CD8-positive, alpha-beta memory T cell (primary cell): ENCODE results near the gene ANXA7. TPM values are rescaled to one million over a fixed set of nuclear protein-coding genes. Genes with fewer than 3 reads are reported as not detected.

ENCODE experiments used
- CTCF ChIA-PET: fragments of 350-600 bp; sonication (Branson Sonifier 250); formaldehyde crosslinking; loops from one replicate; lab custom pipeline; 2021; ENCODE audit warnings: antibody characterized with exemption; lab: Charles Lee
- POLR2A ChIA-PET: fragments of 350-600 bp; sonication (Branson Sonifier 250); formaldehyde crosslinking; loops from one replicate; lab custom pipeline; 2021; ENCODE audit warnings: antibody characterized with exemption; lab: Charles Lee
- DNase-seq, 5 donors: peaks; one replicate each; pipeline versions ENCODE4 v3.0.0 to v3.0.0-alpha.2; 2020 to 2022; ENCODE audit warnings: mixed read lengths in 1 of 5
- H3K27ac ChIP-seq: one replicate; pipeline ENCODE4 v1.7.0; 2013; ENCODE audit warnings: low read depth, mild to moderate bottlenecking, low read length, moderate library complexity
- H3K27me3 ChIP-seq: 2 replicates; pipeline ENCODE4 v1.7.0; 2013; ENCODE audit warnings: low read length, mild to moderate bottlenecking; ENCODE audit not compliant: insufficient read depth, poor library complexity, severe bottlenecking
- H3K36me3 ChIP-seq: 2 replicates; pipeline ENCODE4 v1.7.0; 2013; ENCODE audit warnings: mild to moderate bottlenecking, low read length, moderate library complexity; ENCODE audit not compliant: insufficient read depth
- H3K4me1 ChIP-seq: 2 replicates; pipeline ENCODE4 v1.7.0; 2013; ENCODE audit warnings: mild to moderate bottlenecking, low read length, moderate library complexity; ENCODE audit not compliant: insufficient read depth
- H3K4me3 ChIP-seq: 2 replicates; pipeline ENCODE4 v1.7.0; 2013; ENCODE audit warnings: mild to moderate bottlenecking, low read length
- H3K9me3 ChIP-seq: 2 replicates; pipeline ENCODE4 v1.7.0; 2013; ENCODE audit warnings: mild to moderate bottlenecking, low read length
- H3K27ac Mint-ChIP-seq, 8 donors: one replicate each; pipeline ENCODE4 v1.8.0; 2020 to 2021; ENCODE audit warnings: mixed read lengths in 8 of 8, mild to moderate bottlenecking in 6 of 8, inconsistent platforms in 3 of 8, moderate library complexity in 3 of 8
- H3K27me3 Mint-ChIP-seq, 2 donors: one replicate each; pipeline ENCODE4 v1.8.0; 2020 to 2021; ENCODE audit warnings: mixed read lengths in 2 of 2, mild to moderate bottlenecking in 1 of 2, moderate library complexity in 1 of 2
- H3K36me3 Mint-ChIP-seq, 3 donors: one replicate each; pipeline ENCODE4 v1.8.0; 2020 to 2021; ENCODE audit warnings: mixed read lengths in 3 of 3, inconsistent platforms in 1 of 3, mild to moderate bottlenecking in 1 of 3
- H3K4me1 Mint-ChIP-seq, 3 donors: one replicate each; pipeline ENCODE4 v1.8.0; 2020 to 2021; ENCODE audit warnings: mixed read lengths in 3 of 3, inconsistent platforms in 1 of 3, mild to moderate bottlenecking in 1 of 3
- H3K4me3 Mint-ChIP-seq, 7 donors: one replicate each; pipeline ENCODE4 v1.8.0; 2020 to 2021; ENCODE audit warnings: mixed read lengths in 7 of 7, mild to moderate bottlenecking in 6 of 7, moderate library complexity in 4 of 7, inconsistent platforms in 2 of 7
- H3K9me3 Mint-ChIP-seq, 5 donors: one replicate each; pipeline ENCODE4 v1.8.0; 2020 to 2022; ENCODE audit warnings: mixed read lengths in 5 of 5, mild to moderate bottlenecking in 3 of 5, moderate library complexity in 2 of 5, inconsistent platforms in 1 of 5
- polyA plus RNA-seq: library from polyadenylated mRNA; unstranded; fragments of 300-500 nt; fragmentation: Illumina TruSeq; gene quantifications from one replicate; pipeline ENCODE4 v1.2.3, GENCODE V29; 2021
- total RNA-seq, 2 experiments: library from RNA; stranded (reverse); gene quantifications; one replicate each; pipeline ENCODE4 v1.2.3, GENCODE V29; 2021

Gene ANXA7
- total and polyA plus RNA-seq, 3 experiments from 2014 or later, result 151 to 188 (median 154) TPM

DNA sequence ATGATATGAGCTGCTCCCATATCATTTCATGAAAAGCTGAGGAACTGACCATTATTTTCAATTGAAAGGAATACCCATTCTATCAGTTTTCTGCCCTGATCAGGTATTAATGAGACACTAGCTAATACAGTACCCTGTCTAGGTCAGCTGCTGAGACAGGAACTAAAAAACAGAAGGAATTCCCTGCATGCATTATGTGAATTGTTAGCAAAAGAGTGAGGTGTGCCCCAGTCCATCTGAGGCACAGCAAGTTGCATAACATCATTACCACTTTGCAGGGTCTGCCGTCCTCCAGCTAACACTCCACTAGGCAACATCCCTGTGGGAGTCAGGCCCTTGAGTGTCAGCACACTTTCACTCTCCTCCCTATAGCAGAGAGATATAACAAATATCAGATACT is 30.6 kb upstream of the ANXA7 start:
- H3K4me3 ChIP-seq, result no peak overlapping the region
- H3K27ac Mint-ChIP-seq, result peak overlapping the region in 2 of 8 donors; percentile 10 to 14
- no peaks in the 10 kb centered on the region for H3K27me3 Mint-ChIP-seq
- CTCF ChIA-PET, result no interaction called here
- H3K4me1 ChIP-seq, result no peaks in the 10 kb centered on the region
- no peak overlapping the region for H3K4me3 Mint-ChIP-seq
- H3K27me3 ChIP-seq, result no peaks in the 10 kb centered on the region
- peaks cover 3 to 66% (median 27%) of the 10 kb centered on the region in 3 donors for H3K36me3 Mint-ChIP-seq
- peaks cover 5% of the 10 kb centered on the region for H3K36me3 ChIP-seq
- POLR2A ChIA-PET, result no interaction called here
- H3K9me3 Mint-ChIP-seq, result no peaks in the 10 kb centered on the region
- H3K27ac ChIP-seq, result no peak overlapping the region
- H3K4me1 Mint-ChIP-seq, result peaks cover 5 to 19% (median 9%) of the 10 kb centered on the region in 3 donors
- no peak for DNase-seq
- H3K9me3 ChIP-seq, result no peaks in the 10 kb centered on the region

- no peaks in the 10 kb centered on the region for H3K27me3 Mint-ChIP-seq
- no peak for DNase-seq
- Histone ChIP-seq H3K9me3 (no peaks in the 10 kb centered on the region), H3K4me1 (no peaks in the 10 kb centered on the region), H3K27me3 (no peaks in the 10 kb centered on the region), H3K4me3 (no peak overlapping the region), H3K36me3 (peaks cover 11% of the 10 kb centered on the region), H3K27ac (no peak overlapping the region)
- POLR2A ChIA-PET, result no interaction called here
- CTCF ChIA-PET, result no interaction called here
- peaks cover 0 to 59% (median 18%) of the 10 kb centered on the region in 3 donors for H3K36me3 Mint-ChIP-seq
- no peak overlapping the region for H3K4me3 Mint-ChIP-seq
- peak overlapping the region in 4 of 8 donors; percentile 59 to 84 (median 66) for H3K27ac Mint-ChIP-seq
- H3K9me3 Mint-ChIP-seq, result no peaks in the 10 kb centered on the region
- peaks cover 4 to 17% (median 5%) of the 10 kb centered on the region in 3 donors for H3K4me1 Mint-ChIP-seq
Observed at GRCh38 chr10:73439605-73440312, 25.9 kb upstream of the ANXA7 start.

DNA sequence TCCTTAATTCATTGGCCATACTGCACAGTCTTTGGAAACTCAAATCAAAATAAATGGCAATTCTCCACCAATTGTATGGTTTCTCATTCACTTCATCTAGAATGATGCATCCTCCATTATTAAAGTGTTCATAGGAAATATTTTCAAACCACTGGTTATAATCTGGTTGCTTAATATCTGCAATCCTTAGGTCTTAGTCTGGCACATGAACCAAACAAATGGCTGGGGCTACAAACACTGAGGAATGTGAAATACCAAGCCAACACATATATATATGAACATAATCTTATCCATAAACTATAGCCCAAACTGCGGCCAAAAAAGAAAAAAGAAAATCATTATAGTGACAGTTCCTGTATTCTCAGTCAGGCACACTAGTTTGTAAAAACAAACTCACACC is 25.2 kb upstream of the ANXA7 start:
- no peak for DNase-seq
- CTCF ChIA-PET, result no interaction called here
- POLR2A ChIA-PET, result no interaction called here
- H3K9me3 Mint-ChIP-seq, result no peaks in the 10 kb centered on the region
- H3K36me3 Mint-ChIP-seq, result peaks cover 0 to 55% (median 14%) of the 10 kb centered on the region in 3 donors
- Histone ChIP-seq H3K9me3 (no peaks in the 10 kb centered on the region), H3K4me1 (no peaks in the 10 kb centered on the region), H3K27ac (no peak overlapping the region), H3K27me3 (no peaks in the 10 kb centered on the region), H3K36me3 (peaks cover 11% of the 10 kb centered on the region), H3K4me3 (no peak overlapping the region)
- H3K27ac Mint-ChIP-seq, result no peak overlapping the region
- H3K4me3 Mint-ChIP-seq, result no peak overlapping the region
- H3K27me3 Mint-ChIP-seq, result no peaks in the 10 kb centered on the region
- H3K4me1 Mint-ChIP-seq, result peaks cover 4 to 13% (median 5%) of the 10 kb centered on the region in 3 donors

- POLR2A ChIA-PET, result no interaction called here
- peaks cover 9% of the 10 kb centered on the region for H3K4me1 ChIP-seq
- peaks cover 11% of the 10 kb centered on the region for H3K36me3 ChIP-seq
- peak within 1 kb of the TSS in 1 of 7 donors; percentile 17 for H3K4me3 Mint-ChIP-seq
- H3K27me3 ChIP-seq, result no peaks in the 10 kb centered on the region
- no peak for DNase-seq
- peaks cover 0 to 29% (median 3%) of the 10 kb centered on the region in 3 donors for H3K36me3 Mint-ChIP-seq
- H3K4me1 Mint-ChIP-seq, result peaks cover 3 to 12% (median 10%) of the 10 kb centered on the region in 3 donors
- no peak within 1 kb of the TSS for H3K4me3 ChIP-seq
- H3K9me3 Mint-ChIP-seq, result no peaks in the 10 kb centered on the region
- H3K9me3 ChIP-seq, result no peaks in the 10 kb centered on the region
- peak within 1 kb of the TSS in 7 of 8 donors; percentile 21 to 86 (median 69) for H3K27ac Mint-ChIP-seq
- no peaks in the 10 kb centered on the region for H3K27me3 Mint-ChIP-seq
- H3K27ac ChIP-seq, result no peak within 1 kb of the TSS
- CTCF ChIA-PET, result no interaction called here
Observed at GRCh38 chr10:73433538-73433867, 19.6 kb upstream of the ANXA7 start, which contains the start of gene MSS51. Gene MSS51, minus strand, starts transcription at chr10:73433561. Its CDS starts 5,277 bp downstream, at chr10:73428284.

GRCh38 chr10:73432646-73433537 is 19.0 kb upstream of the ANXA7 start:
- ChIA-PET CTCF (no interaction called here), POLR2A (interaction anchor here (1.0 kb wide), 1 partner anchor 18 kb away, joined by 4 read pairs; no protein-coding TSS in a partner anchor)
- H3K4me3 Mint-ChIP-seq, result no peak overlapping the region
- Histone ChIP-seq H3K4me3 (no peak overlapping the region), H3K9me3 (no peaks in the 10 kb centered on the region), H3K27me3 (no peaks in the 10 kb centered on the region), H3K36me3 (peaks cover 12% of the 10 kb centered on the region), H3K27ac (no peak overlapping the region), H3K4me1 (peaks cover 9% of the 10 kb centered on the region)
- peak overlapping the region in 7 of 8 donors; percentile 14 to 80 (median 54) for H3K27ac Mint-ChIP-seq
- H3K27me3 Mint-ChIP-seq, result no peaks in the 10 kb centered on the region
- peaks cover 3 to 12% (median 10%) of the 10 kb centered on the region in 3 donors for H3K4me1 Mint-ChIP-seq
- no peak for DNase-seq
- H3K36me3 Mint-ChIP-seq, result peaks cover 0 to 28% (median 4%) of the 10 kb centered on the region in 3 donors
- H3K9me3 Mint-ChIP-seq, result no peaks in the 10 kb centered on the region

DNA sequence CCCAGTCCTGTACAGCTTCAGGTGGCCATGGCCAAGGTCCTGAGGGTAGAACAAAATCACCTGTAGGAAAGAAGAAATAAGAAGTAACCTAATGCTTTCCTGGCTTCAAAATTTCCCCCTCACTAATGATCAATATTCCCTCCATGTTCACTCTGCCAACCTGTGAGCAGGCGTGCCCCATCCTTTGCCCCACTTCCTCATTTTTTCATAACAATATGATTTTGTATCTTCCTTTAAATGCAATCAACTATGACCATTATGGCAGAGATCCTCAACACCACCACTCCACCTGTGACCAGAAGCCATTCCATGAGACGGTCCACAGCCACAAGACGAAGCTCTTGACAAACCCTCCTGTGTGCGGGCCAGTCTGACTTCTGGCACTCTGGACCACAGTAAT is 12.5 kb upstream of the ANXA7 start:
- no peaks in the 10 kb centered on the region for H3K9me3 ChIP-seq
- H3K36me3 ChIP-seq, result peaks cover 10% of the 10 kb centered on the region
- no peaks in the 10 kb centered on the region for H3K9me3 Mint-ChIP-seq
- H3K27me3 Mint-ChIP-seq, result peaks cover 0 to 1% of the 10 kb centered on the region in 2 donors
- H3K27me3 ChIP-seq, result no peaks in the 10 kb centered on the region
- DNase-seq, result no peak
- H3K4me3 ChIP-seq, result no peak overlapping the region
- H3K27ac ChIP-seq, result no peak overlapping the region
- POLR2A ChIA-PET, result interaction anchor here (0.6 kb wide), 1 partner anchor 14 kb away, joined by 4 read pairs; no protein-coding TSS in a partner anchor
- CTCF ChIA-PET, result no interaction called here
- peaks cover 18 to 56% (median 30%) of the 10 kb centered on the region in 3 donors for H3K36me3 Mint-ChIP-seq
- no peaks in the 10 kb centered on the region for H3K4me1 Mint-ChIP-seq
- peak overlapping the region in 1 of 8 donors; percentile 1 for H3K27ac Mint-ChIP-seq
- no peaks in the 10 kb centered on the region for H3K4me1 ChIP-seq
- H3K4me3 Mint-ChIP-seq, result no peak overlapping the region

- no peaks in the 10 kb centered on the region for H3K9me3 Mint-ChIP-seq
- no peaks in the 10 kb centered on the region for H3K4me1 Mint-ChIP-seq
- H3K27ac Mint-ChIP-seq, result peak overlapping the region in 1 of 8 donors; percentile 25
- ChIA-PET CTCF (no interaction called here), POLR2A (no interaction called here)
- no peaks in the 10 kb centered on the region for H3K4me1 ChIP-seq
- H3K27ac ChIP-seq, result no peak overlapping the region
- H3K4me3 ChIP-seq, result no peak overlapping the region
- no peaks in the 10 kb centered on the region for H3K9me3 ChIP-seq
- H3K36me3 ChIP-seq, result peaks cover 10% of the 10 kb centered on the region
- no peaks in the 10 kb centered on the region for H3K27me3 ChIP-seq
- H3K36me3 Mint-ChIP-seq, result peaks cover 18 to 55% (median 30%) of the 10 kb centered on the region in 3 donors
- no peak overlapping the region for H3K4me3 Mint-ChIP-seq
- peaks cover 0 to 1% of the 10 kb centered on the region in 2 donors for H3K27me3 Mint-ChIP-seq
- DNase-seq, result no peak
Observed at GRCh38 chr10:73424478-73424877, 10.6 kb upstream of the ANXA7 start.

DNA sequence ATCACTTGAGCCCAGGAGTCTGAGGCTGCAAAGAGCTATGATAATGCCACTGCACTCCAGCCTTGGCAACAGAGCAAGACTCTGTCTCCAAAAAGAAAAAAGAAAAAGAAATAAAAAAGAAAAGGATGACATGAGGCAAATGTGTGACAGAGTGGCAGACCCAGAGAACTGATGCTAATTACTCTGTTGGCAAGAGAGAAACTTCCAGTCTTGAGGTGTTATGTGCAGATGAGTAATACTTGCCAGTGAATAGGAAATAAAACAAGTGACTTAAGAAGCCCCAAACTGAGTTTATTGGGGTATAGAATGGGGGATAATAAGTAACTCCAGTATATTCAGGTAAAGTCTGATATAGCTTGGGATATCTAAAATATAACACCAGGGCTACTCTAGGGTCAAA is 9.5 kb upstream of the ANXA7 start:
- peaks cover 0 to 1% of the 10 kb centered on the region in 2 donors for H3K27me3 Mint-ChIP-seq
- ChIA-PET CTCF (no interaction called here), POLR2A (no interaction called here)
- Histone ChIP-seq H3K27ac (no peak overlapping the region), H3K36me3 (peaks cover 10% of the 10 kb centered on the region), H3K4me1 (no peaks in the 10 kb centered on the region), H3K4me3 (no peak overlapping the region), H3K27me3 (no peaks in the 10 kb centered on the region), H3K9me3 (no peaks in the 10 kb centered on the region)
- H3K4me3 Mint-ChIP-seq, result no peak overlapping the region
- no peaks in the 10 kb centered on the region for H3K4me1 Mint-ChIP-seq
- DNase-seq, result no peak
- peak overlapping the region in 2 of 8 donors; percentile 58 to 90 for H3K27ac Mint-ChIP-seq
- H3K36me3 Mint-ChIP-seq, result peaks cover 18 to 55% (median 30%) of the 10 kb centered on the region in 3 donors
- no peaks in the 10 kb centered on the region for H3K9me3 Mint-ChIP-seq
